Peyer's patch (tissue), 4 donors: ENCODE results near the gene ITPR1.

Experiments used
- POLR2A ChIP-seq, 2 donors: fragments of 450-650 bp; IDR thresholded peaks; one replicate each; pipeline ENCODE4 v1.5.1; 2017; ENCODE audit warnings: antibody characterized with exemption in 2 of 2, mild to moderate bottlenecking in 2 of 2, moderate library complexity in 2 of 2
- TF ChIP-seq, protein P1 (sequence below), 6 experiments: fragments of 450-650 bp in 4 of 6; fragments of 200-600 bp in 2 of 6; sonication (generic) in 1 of 6; IDR thresholded peaks; one replicate each; pipeline ENCODE4 v1.5.1; 2017 to 2019; ENCODE audit warnings: antibody characterized with exemption in 6 of 6, mild to moderate bottlenecking in 3 of 6, moderate library complexity in 1 of 6

DNA sequence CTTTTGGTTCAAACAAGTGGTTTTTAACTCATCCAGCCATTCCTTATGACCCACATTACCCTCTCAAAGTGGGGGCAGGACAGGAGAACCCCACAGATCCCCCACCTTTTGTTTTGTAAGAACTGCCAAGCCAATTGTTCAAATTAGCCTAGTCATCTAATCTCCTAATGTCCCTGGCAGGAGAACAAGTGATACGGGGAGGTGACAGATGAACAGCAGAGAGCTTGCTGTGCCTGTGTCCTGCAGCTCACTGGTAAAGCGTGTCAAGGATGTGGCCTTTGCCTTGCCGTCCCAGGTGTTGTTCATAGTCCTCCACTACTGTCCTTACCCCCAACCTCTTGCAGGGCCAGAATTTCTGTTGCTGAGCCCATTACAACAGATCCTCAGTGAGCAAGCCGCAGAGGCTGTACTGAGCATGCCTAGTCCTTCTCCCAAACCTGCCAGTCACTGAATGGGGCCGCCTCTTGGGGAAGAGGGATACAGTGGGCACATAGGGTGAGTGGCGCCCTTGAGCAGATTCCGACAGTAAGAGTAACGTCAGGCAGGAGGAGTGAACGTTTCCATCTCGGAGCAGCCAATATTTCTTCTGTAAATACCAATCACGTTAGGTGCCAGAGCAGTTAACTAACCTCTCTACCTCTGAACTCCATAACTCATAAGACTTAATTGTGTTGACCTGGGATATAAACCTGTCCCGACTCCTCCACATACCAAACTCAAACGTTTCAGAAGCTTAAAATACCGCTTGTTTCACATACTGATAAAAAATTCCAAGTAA lies 87.4 kb downstream of the ITPR1 start:
- TF ChIP-seq, protein P1, sequence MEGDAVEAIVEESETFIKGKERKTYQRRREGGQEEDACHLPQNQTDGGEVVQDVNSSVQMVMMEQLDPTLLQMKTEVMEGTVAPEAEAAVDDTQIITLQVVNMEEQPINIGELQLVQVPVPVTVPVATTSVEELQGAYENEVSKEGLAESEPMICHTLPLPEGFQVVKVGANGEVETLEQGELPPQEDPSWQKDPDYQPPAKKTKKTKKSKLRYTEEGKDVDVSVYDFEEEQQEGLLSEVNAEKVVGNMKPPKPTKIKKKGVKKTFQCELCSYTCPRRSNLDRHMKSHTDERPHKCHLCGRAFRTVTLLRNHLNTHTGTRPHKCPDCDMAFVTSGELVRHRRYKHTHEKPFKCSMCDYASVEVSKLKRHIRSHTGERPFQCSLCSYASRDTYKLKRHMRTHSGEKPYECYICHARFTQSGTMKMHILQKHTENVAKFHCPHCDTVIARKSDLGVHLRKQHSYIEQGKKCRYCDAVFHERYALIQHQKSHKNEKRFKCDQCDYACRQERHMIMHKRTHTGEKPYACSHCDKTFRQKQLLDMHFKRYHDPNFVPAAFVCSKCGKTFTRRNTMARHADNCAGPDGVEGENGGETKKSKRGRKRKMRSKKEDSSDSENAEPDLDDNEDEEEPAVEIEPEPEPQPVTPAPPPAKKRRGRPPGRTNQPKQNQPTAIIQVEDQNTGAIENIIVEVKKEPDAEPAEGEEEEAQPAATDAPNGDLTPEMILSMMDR (IDR thresholded peaks at IDR 0.05), result no peak
- no peak for TF ChIP-seq POLR2A (IDR thresholded peaks at IDR 0.05)
